PFSK-1 (cell line): ENCODE measurements around the gene CTIF.

ENCODE experiments used
- FOXP2 ChIP-seq: optimal IDR thresholded peaks from 2 replicates; pipeline ENCODE3; 2011; ENCODE audit warnings: borderline replicate concordance, control low read depth, inconsistent platforms; ENCODE audit not compliant: insufficient read depth; ENCODE audit errors: extremely low read length, extremely low read depth
- POLR2AphosphoS5 ChIP-seq: IDR thresholded peaks from 2 replicates; pipeline ENCODE4 v1.6.1; 2012; ENCODE audit warnings: low read depth, mild to moderate bottlenecking, control low read depth, low read length, moderate library complexity
- REST ChIP-seq, 2 experiments: IDR thresholded peaks; 2 replicates each; pipeline versions ENCODE4 v1.6.1 to v1.8.0; 2011 to 2012; ENCODE audit warnings: low read depth in 2 of 2, low read length in 2 of 2, control low read depth in 1 of 2, inconsistent platforms in 1 of 2, mild to moderate bottlenecking in 1 of 2, moderate library complexity in 1 of 2; ENCODE audit not compliant: insufficient read depth in 1 of 2
- SIN3A ChIP-seq: IDR thresholded peaks from 2 replicates; pipeline ENCODE4 v1.6.1; 2012; ENCODE audit warnings: mild to moderate bottlenecking, low read length, moderate library complexity, borderline replicate concordance; ENCODE audit not compliant: insufficient read depth
- TAF1 ChIP-seq: IDR thresholded peaks from 2 replicates; pipeline ENCODE4 v1.6.1; 2012; ENCODE audit warnings: low read length, control low read depth, borderline replicate concordance; ENCODE audit not compliant: insufficient read depth

CTIF gene

DNA sequence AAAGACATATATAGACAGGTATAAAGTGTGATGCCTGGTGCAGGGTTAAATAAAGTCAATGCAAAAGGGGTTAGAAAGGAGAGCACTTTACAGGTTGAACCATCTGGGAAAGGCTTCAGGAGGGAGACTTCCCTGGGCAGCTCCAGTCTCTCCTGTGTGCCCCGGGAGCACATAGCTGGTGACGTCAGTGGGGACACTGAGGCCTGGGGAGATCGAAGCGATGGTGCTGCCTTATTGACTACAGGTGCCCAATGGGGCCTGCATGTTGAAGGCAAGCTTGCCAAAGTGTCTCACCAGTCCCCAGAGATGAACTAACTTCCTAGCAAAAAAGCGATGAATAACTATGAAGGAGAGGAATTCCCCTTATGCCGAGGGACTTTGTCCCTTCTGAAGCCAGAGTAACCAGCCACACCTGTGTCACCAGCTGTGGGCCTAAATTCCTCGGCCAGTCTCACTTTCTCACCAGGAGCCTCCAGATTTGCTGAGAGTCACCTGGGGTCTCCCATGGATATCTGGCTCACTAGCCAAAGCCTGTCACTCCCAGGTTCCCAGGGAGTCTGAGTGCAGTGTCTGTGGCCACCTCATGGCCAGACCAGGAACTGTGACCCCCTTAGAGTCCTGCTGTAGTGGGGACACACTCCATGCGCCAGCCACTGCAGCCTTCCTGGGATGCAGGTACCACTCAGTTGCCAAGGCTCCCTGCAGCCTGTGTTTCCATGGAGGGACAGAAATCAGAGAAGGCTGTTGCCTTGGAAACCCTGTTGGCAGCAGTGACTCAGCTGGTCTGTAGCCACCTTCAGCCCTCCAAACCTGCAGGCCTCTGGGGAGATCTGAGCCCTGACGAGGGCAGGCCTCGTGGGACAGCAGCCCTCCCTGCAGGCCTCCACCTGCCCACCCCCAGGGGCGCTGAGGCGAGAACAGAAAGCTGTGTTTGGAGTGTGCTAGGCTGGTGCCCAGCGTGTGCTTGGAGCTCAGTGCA is 128.7 kb downstream of the CTIF start:
- TF ChIP-seq POLR2AphosphoS5 (no peak), REST (IDR thresholded peaks at IDR 0.05; ENCODE audit: insufficient read depth in 1 of 2, low read depth in 2 of 2, low read length in 2 of 2) (no peak), SIN3A (no peak), TAF1 (no peak), FOXP2 (no peak)

GRCh38 chr18:48668466-48669179 is 129.8 kb downstream of the CTIF start:
- TF ChIP-seq FOXP2 (no peak), SIN3A (no peak), TAF1 (no peak), POLR2AphosphoS5 (no peak), REST (IDR thresholded peaks at IDR 0.05; ENCODE audit: insufficient read depth in 1 of 2, low read depth in 2 of 2, low read length in 2 of 2) (no peak)

- TF ChIP-seq TAF1 = no peak
- no peak for TF ChIP-seq REST (IDR thresholded peaks at IDR 0.05; ENCODE audit: insufficient read depth in 1 of 2, low read depth in 2 of 2, low read length in 2 of 2)
- TF ChIP-seq FOXP2 = no peak
- TF ChIP-seq POLR2AphosphoS5 = no peak
- TF ChIP-seq SIN3A = no peak
These were observed 130.4 kb downstream of the CTIF start for GRCh38 chr18:48669180-48669675.

DNA sequence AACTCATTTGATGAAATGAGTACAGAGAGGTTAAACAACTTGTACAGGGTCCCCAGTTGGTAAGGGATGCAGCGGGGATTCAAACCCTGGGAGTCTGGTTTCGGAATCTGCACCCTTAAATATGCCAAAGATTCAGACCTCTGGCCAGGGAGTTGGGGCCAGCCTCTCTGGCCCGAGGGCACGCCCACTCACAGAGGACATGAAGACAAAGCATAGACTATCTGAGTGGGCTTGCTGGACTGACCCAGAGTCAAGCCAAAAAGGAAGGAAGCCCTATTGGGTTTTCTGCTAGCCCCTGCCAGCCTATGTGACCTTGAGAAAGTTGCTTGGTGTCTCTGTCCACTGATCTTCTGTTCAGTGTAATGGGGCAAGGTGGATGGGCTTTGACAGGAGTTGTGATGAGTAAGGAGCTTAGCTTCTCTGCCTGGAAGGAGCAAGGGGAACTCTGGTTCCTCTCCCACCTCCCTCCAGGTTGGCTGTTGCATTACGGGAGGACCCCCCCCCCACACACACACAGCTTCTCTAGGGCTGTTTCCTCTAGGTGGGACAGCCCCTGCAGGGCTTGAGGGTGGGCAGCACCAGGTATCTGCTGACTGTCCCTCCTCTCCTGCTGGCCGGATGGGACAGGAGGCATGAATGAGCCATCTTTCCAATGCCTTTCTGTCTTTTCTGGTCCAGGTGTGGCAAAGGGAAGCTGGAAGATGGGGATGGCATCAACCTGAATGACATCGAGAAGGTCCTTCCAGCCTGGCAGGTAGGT is 131.3 kb downstream of the CTIF start:
- TF ChIP-seq REST (IDR thresholded peaks at IDR 0.05; ENCODE audit: insufficient read depth in 1 of 2, low read depth in 2 of 2, low read length in 2 of 2) = no peak
- no peak for TF ChIP-seq FOXP2
- TF ChIP-seq TAF1 = no peak
- TF ChIP-seq SIN3A = no peak
- TF ChIP-seq POLR2AphosphoS5 = no peak
